AG09309 (cell line): ENCODE data around the gene PRR3.
"Not testable (repeated sequence)": the region's sequence is repeated elsewhere in the genome, so short reads cannot be mapped to it uniquely, and the experiment has no call there.

Source experiments
- DNase-seq: peaks from one replicate; pipeline ENCODE4 v3.0.0-alpha.2; 2010; ENCODE audit warnings: low read depth
- H3K4me3 ChIP-seq: 2 replicates; pipeline ENCODE4 v1.5.1; 2011; ENCODE audit warnings: mild to moderate bottlenecking, low read depth, low read length, moderate library complexity; ENCODE audit not compliant: control insufficient read depth
- CTCF ChIP-seq: IDR thresholded peaks from 2 replicates; pipeline ENCODE4 v1.5.1; 2011; ENCODE audit warnings: mild to moderate bottlenecking, low read depth, low read length, inconsistent platforms; ENCODE audit not compliant: insufficient read depth, control insufficient read depth; ENCODE audit errors: missing control alignments

Gene PRR3

GRCh38 chr6:30578051-30578450 is 21.0 kb downstream of the PRR3 start:
- H3K4me3 ChIP-seq = no peak overlapping the region
- no peak for DNase-seq
- TF ChIP-seq CTCF = no peak

GRCh38 chr6:30583921-30584320 is 26.8 kb downstream of the PRR3 start:
- DNase-seq = no peak
- no peak overlapping the region for H3K4me3 ChIP-seq
- no peak for TF ChIP-seq CTCF

GRCh38 chr6:30589754-30590358 is 32.8 kb downstream of the PRR3 start:
- H3K4me3 ChIP-seq = no peak overlapping the region
- no peak for TF ChIP-seq CTCF
- DNase-seq = no peak

- no peak overlapping the region for H3K4me3 ChIP-seq
- no peak for TF ChIP-seq CTCF
- DNase-seq = no peak
Measured at GRCh38 chr6:30590509-30590908, 33.4 kb downstream of the PRR3 start.

- DNase-seq = no peak
- H3K4me3 ChIP-seq = no peak overlapping the region
- no peak for TF ChIP-seq CTCF
Measured at GRCh38 chr6:30591008-30591407, 33.9 kb downstream of the PRR3 start.

GRCh38 chr6:30592287-30592686 is 35.2 kb downstream of the PRR3 start:
- TF ChIP-seq CTCF = no peak
- no peak overlapping the region for H3K4me3 ChIP-seq
- DNase-seq = no peak

GRCh38 chr6:30597315-30598144 is 40.4 kb downstream of the PRR3 start:
- H3K4me3 ChIP-seq, DNase-seq: not testable (repeated sequence)
- TF ChIP-seq CTCF = peak; percentile 78
